ENCODE data around the gene EPHB2. TPM values are rescaled to one million over a fixed set of nuclear protein-coding genes. Genes with fewer than 3 reads are reported as not detected.

Gene EPHB2
- total RNA-seq, 1 donor from 2014 or later = 10.7 TPM

GRCh38 chr1:22790232-22791008 is 79.8 kb downstream of the EPHB2 start:
- H3K9me3 Mint-ChIP-seq (ENCODE audit: unreplicated experiment) = no peaks in the 10 kb centered on the region
- H3K27ac Mint-ChIP-seq (ENCODE audit: unreplicated experiment) = no peak overlapping the region
- peaks cover 2% of the 10 kb centered on the region for H3K4me1 Mint-ChIP-seq (ENCODE audit: unreplicated experiment)
- H3K36me3 Mint-ChIP-seq (ENCODE audit: low read depth, unreplicated experiment) = no peaks in the 10 kb centered on the region
- no peak for DNase-seq (ENCODE audit: low spot score)
- no peak overlapping the region for H3K4me3 Mint-ChIP-seq (ENCODE audit: unreplicated experiment)
- peaks cover 9% of the 10 kb centered on the region for H3K27me3 Mint-ChIP-seq (ENCODE audit: unreplicated experiment)
- no peak for TF ChIP-seq CTCF (IDR thresholded peaks at IDR 0.05; ENCODE audit: unreplicated experiment)

GRCh38 chr1:22791831-22792347 is 81.2 kb downstream of the EPHB2 start:
- H3K27me3 Mint-ChIP-seq (ENCODE audit: unreplicated experiment) = peaks cover 3% of the 10 kb centered on the region
- H3K36me3 Mint-ChIP-seq (ENCODE audit: low read depth, unreplicated experiment) = no peaks in the 10 kb centered on the region
- no peak for DNase-seq (ENCODE audit: low spot score)
- TF ChIP-seq CTCF (IDR thresholded peaks at IDR 0.05; ENCODE audit: unreplicated experiment) = no peak
- H3K4me3 Mint-ChIP-seq (ENCODE audit: unreplicated experiment) = no peak overlapping the region
- peaks cover 2% of the 10 kb centered on the region for H3K4me1 Mint-ChIP-seq (ENCODE audit: unreplicated experiment)
- no peaks in the 10 kb centered on the region for H3K9me3 Mint-ChIP-seq (ENCODE audit: unreplicated experiment)
- no peak overlapping the region for H3K27ac Mint-ChIP-seq (ENCODE audit: unreplicated experiment)

GRCh38 chr1:22792396-22793160 is 81.9 kb downstream of the EPHB2 start:
- Mint-ChIP-seq H3K27ac (ENCODE audit: unreplicated experiment) (no peak overlapping the region), H3K27me3 (ENCODE audit: unreplicated experiment) (peaks cover 4% of the 10 kb centered on the region), H3K9me3 (ENCODE audit: unreplicated experiment) (no peaks in the 10 kb centered on the region), H3K4me1 (ENCODE audit: unreplicated experiment) (peaks cover 2% of the 10 kb centered on the region), H3K4me3 (ENCODE audit: unreplicated experiment) (no peak overlapping the region), H3K36me3 (ENCODE audit: low read depth, unreplicated experiment) (no peaks in the 10 kb centered on the region)
- no peak for DNase-seq (ENCODE audit: low spot score)
- TF ChIP-seq CTCF (IDR thresholded peaks at IDR 0.05; ENCODE audit: unreplicated experiment) = no peak

GRCh38 chr1:22793647-22794046 is 83.0 kb downstream of the EPHB2 start:
- no peak overlapping the region for H3K27ac Mint-ChIP-seq (ENCODE audit: unreplicated experiment)
- H3K9me3 Mint-ChIP-seq (ENCODE audit: unreplicated experiment) = no peaks in the 10 kb centered on the region
- no peak overlapping the region for H3K4me3 Mint-ChIP-seq (ENCODE audit: unreplicated experiment)
- TF ChIP-seq CTCF (IDR thresholded peaks at IDR 0.05; ENCODE audit: unreplicated experiment) = no peak
- no peaks in the 10 kb centered on the region for H3K36me3 Mint-ChIP-seq (ENCODE audit: low read depth, unreplicated experiment)
- peaks cover 4% of the 10 kb centered on the region for H3K27me3 Mint-ChIP-seq (ENCODE audit: unreplicated experiment)
- H3K4me1 Mint-ChIP-seq (ENCODE audit: unreplicated experiment) = peaks cover 2% of the 10 kb centered on the region
- DNase-seq (ENCODE audit: low spot score) = no peak

Data from endothelial cell (in vitro differentiated cells).